RPMI8226 (cell line): ENCODE measurements around the gene PGA3.
A peak's percentile ranks its signal among the peaks of the same experiment; 100 is the strongest.

Source experiments
- DNase-seq: peaks from one replicate; pipeline ENCODE4 v3.0.0-alpha.2; 2015

PGA3 gene

DNA sequence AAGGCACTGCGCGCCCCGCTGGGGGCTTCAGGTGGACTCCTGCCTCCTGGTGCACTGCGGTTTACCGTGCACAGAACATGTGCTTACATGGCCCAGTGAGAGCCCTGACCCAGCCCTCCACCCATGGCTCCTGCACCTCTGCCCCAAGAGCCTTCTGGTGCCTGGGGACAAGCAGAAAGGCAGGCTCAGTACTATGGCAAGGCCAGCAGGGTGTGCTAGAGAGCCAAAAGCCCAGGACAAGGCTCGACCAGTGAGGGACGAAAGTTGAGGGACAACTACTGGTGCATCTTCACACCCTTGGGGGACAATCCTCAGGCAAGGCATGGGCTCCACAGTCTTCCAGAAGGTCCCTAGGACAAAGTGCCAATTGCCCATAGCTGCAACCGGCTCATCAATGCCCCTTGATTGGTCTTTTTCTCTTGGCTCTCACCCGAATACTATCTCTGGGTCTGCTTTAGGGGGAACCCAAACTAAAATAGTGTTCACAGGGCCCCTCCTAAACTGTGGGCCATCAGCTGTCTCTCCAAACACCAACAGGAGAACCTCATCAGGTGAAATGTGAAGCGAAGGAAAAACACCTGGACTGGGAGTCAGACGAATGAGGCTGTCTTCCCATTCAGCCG lies 51.2 kb downstream of the PGA3 start:
- DNase-seq: peak; percentile 77

DNA sequence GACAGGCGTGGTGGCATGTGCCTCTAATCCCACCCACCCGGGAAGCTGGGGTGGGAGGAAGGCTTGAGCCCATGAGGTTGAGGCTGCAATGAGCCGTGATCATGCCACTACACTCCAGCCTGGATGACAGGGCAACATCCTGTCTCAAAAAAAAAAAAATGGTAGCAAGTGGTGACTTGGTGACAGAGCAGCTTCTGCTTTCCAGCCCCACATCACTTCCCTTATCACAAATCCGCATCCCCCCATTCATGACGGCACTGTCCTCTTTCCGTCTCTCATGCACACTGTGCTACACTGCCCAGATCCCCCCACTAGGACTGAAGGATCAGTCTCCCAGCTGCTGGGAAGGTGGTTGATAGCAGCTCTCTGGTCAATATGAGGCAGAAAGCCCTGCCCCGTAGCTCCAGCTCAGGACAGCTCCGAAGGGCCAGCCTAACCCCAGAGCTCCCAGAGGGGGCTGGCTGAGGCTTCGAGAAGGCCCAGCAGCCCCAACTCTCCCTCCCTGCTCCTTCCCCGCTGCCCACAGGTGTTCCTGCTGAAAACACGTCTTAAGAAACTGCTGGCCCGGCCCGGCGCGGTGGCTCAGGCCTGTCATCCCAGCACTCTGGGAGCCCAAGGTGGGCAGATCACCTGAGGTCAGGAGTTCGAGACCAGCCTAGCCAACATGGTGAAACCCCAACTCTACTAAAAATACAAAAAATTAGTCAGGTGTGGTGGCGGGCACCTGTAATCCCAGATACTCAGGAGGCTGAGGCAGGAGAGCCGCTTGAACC lies 53.6 kb downstream of the PGA3 start:
- no peak for DNase-seq

DNA sequence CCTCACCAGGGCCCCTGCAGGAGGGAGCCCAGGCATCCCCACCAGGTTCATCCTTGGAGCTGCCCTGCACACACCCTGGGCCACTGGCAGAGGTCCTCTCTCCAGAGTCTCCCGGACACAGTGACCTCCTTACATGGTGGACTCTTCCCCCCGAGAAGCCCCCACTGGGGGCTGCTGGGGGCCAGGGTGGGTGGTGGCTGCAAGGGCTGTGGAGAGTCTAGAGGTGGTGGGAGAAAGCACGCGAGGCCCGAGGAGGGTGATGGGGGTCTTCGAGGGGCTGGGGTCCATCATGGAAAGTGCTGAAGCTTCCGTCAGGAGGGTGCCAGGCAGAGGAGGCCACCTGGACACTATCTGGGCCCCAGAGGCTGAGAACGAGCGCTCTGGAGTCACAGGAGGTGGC lies 55.2 kb downstream of the PGA3 start:
- DNase-seq: no peak

DNA sequence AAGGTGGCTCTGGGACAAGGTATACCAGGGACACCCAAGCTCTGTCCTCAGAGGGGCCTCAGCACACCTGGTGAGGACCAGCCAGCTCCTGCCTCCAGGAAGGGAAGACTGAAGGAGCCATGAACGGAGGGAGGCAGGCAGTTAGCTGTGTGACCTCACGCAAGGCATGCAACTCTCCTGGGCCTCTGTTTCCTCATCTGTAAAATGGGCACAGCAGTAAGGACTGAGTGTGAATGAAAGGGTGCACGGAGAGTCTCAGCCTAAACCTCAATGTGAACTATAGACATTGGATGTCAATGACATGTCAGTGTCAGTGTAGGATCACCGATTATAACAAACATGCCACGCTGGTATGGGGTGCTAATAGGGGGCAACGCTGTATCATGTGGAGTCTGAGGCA lies 56.0 kb downstream of the PGA3 start:
- no peak for DNase-seq
